ENCODE measurements around the gene GCH1.

- TF ChIP-seq, protein P1, sequence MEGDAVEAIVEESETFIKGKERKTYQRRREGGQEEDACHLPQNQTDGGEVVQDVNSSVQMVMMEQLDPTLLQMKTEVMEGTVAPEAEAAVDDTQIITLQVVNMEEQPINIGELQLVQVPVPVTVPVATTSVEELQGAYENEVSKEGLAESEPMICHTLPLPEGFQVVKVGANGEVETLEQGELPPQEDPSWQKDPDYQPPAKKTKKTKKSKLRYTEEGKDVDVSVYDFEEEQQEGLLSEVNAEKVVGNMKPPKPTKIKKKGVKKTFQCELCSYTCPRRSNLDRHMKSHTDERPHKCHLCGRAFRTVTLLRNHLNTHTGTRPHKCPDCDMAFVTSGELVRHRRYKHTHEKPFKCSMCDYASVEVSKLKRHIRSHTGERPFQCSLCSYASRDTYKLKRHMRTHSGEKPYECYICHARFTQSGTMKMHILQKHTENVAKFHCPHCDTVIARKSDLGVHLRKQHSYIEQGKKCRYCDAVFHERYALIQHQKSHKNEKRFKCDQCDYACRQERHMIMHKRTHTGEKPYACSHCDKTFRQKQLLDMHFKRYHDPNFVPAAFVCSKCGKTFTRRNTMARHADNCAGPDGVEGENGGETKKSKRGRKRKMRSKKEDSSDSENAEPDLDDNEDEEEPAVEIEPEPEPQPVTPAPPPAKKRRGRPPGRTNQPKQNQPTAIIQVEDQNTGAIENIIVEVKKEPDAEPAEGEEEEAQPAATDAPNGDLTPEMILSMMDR (IDR thresholded peaks at IDR 0.05), result no peak
- TF ChIP-seq JUN (CRISPR knock-in tag; IDR thresholded peaks at IDR 0.05), result no peak
These were observed 104.0 kb downstream of the GCH1 start for GRCh38 chr14:54798465-54799124.
